ENCODE measurements around the gene BRD8.

- TF ChIP-seq CTCF (IDR thresholded peaks at IDR 0.05) (no peak), POLR2A (IDR thresholded peaks at IDR 0.05) (no peak)
These were observed 38.2 kb downstream of the BRD8 start for GRCh38 chr5:138140268-138140667.
